NCI-H82 (cell line): Measurements from ENCODE around the gene CECR2.

ENCODE experiments used
- DNase-seq: peaks from one replicate; lab custom pipeline; 2025; lab: John Stamatoyannopoulos, UW

CECR2 gene

DNA sequence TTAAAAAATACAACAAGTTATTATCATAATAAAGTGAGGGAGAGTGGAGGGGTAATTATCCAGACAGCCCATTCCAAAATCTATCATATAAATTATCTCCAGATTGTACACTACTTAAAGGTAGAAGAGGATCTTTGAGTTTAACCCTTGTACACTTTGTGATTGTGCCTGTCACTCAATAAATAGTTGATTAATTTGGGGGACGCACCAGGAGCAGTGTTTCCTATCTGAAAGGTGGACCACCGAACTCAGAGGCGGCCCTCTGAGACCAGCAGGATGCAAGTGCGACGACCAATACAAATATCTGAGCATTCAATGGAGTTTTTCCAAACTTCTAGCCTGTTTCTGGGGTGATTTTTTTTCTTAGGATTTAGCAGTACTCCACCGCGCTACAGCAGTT is 1.1 kb upstream of the CECR2 start:
- no peak for DNase-seq

DNA sequence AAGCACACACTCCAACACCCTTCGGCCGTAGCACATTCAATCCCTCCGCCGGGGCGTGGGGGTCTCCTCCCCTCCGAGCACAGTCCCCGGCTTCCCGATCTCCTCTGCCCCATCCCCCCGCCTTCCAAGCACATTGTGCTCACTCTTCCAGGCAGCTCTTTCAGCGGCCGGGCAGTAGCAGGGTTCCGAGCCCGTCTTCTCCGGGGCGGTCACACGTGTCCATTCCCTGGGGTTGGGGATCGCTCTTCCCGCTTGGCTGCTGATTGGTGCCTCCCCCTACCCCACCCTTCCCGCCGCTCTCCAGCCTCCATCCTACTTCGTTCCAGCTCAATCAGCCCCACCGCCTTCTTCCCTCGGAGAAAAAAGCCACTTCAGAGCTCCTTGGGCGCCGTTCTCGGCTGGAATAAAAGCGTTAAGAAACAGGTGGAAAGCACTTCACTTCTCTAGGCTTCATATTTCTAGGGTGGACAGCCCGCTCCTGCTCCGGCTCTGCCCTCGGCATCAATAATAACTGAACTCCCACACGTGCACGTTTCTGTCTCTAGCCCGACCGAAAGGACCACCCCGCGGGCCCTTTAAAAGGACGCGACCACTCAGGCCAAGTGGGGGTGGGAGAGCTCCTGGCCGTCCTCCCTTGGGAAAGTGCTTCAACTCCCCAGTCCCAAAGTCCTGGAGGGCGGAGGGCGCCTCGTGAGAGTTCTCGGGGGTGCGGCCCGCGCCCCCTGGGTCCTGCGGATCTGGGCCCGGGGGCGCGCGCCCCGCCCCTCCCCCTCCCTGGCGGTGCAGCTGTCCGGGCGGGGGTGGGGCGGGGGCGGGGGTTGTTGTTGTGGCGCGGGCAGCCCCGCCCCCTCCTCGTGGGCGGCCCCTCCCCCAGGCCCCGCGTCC is 464 bp upstream of the CECR2 start:
- peak; percentile 85 for DNase-seq

DNA sequence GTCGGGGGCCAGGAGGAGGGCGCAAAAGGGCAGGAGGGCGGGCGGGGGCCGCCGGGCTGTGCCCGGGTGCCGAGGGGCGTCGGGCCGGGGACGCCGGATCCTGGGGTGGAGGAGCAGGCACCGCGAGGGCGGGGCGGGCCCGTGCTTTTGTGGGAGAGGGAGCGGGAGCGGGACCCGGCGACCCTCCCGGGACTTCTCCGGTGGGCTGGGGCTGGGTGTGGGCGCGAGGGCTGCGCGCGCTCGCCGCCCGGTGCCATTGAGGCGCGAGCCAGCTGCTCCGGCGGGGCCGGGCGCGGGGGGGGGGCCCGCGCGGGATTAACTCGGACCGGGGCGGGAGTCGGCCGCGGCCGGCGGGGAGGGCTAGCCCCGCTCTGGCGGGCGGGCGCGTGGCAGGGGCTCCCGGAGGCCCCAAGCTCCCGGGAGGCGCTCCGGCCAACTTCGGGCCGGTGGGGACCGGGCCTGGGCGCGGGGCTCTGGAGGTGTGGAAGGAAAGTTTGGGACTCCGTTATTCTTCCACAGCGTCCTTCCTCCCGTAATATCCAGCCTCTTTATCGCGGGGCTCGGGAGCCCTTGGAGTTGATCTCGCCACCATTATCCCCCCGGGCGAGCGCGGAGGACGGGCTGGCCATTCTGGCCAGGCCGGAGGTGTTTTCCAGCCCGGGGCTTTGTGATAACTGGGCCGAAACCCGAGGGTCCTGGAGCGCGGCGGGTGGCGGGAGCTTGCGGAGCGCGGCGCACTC is 936 bp downstream of the CECR2 start:
- DNase-seq, result peak; percentile 49

DNA sequence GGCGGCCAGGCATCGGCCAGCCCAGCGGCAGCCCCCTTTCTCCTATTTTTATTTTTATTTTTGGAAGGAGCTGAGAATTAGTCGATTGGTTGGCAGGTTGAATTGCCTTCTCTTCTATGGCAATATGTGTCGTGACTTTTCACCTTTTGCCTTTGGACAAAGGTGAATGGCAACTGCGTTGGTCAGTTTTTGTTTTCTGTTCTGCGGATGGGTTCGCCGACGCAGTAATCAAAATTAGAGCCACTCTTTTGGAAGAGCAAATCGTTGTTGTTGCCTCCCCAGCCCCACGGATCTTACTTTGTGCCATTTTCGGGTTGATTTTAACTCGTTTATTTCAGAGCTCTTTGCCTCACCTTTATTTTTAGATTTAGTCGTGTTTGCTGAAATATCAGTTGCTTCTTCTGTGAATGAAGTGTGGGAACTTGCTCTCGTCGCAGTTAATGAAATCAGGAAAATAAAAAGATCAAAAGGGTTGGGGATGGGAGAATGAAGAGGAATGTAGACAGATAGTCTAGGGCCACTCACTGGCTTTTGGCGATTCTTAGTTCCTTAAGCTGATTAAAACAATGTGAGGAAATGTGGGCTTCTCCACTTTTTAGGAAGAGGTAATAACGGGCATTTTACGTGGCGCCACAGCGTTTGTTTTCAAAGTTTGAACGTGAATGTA is 1.6 kb downstream of the CECR2 start:
- peak; percentile 23 for DNase-seq

DNA sequence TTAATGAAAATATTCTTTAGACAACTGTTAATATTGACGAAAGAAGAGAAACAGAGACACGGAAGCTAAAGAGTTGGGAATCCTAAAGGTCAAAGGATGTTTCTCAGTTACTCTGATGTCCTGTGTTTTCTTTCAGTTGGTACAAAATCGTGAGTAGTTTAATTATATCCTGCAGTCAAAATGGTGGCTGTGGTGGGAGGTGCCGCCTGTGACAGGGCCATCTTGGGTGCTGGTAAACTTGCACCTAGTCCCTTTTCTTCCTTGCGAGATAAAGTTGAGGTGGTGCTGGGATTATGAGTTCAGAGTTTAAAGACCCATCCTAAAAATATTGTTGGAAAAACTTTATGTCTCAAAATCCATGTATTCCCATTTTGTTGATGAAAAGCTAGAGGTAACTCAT is 2.2 kb downstream of the CECR2 start:
- DNase-seq, result no peak

DNA sequence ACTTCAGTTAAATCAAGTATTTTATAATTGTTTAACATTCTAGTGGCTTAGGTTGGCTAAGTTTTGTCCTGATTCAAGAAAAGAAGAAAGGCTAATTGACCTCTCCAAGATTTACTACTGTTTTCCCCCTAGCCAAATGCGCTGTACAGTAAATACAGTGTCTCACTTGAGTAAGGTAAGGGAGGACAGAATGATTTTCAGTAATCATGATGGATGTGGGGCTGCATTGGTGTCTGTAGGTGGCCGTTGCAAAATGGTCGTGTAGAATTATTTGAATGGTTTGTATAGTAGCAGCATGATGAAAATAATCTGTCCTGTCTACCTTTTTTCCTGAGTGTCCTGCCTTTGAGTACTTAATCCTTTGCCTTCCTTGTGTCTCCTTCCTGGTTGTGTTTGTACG is 4.6 kb downstream of the CECR2 start:
- no peak for DNase-seq

DNA sequence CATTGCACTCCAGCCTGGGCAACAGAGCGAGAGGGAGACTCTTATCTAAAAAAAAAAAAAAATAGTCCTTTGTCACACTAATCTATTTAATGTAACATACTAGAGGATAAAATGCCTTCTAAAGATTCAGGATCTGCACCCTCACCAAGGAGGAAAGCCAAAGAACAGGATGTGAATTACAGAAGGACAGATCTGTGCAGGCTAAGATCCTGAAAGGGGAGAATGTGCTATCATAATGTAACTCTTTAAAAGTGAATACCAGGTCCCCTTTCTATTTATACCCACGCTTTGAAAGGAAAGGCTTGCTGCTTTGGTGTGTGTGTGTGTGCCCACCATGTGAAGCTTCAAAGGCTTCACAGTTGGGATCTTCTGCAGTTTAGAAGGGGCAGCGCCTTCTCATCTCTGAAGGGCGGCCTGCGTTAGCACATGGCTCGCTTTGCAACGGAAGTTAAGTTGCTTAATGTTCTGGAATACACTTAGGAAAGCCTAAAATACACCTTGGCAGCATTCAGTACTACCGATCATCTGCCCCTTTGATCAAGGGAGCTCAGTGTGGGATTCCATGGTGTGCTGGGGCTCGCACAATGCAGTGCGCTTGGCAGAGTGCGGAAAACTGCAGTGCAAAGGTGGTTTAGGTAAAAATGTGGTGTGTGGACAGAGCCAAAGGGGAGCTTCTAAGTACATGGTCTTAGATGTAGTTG is 6.8 kb downstream of the CECR2 start:
- DNase-seq, result no peak

DNA sequence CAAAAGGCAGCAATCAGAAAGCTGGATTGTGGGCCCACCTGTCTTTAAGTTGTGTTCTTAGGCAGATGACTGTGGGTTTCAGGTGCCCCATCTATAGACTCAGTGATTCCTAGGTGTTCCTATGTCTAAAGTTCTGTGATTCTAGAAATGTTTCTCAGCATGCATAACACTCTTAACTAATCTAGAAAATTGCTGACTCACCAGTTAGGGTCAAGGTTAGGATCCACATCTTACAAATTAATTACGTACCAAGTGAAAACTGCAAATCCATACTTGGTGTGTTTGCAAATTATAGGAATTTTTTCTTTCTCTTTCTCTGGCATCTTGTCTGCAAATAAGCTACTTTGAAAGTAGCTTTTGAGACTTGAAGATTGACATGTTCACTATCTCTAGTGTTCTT is 7.7 kb downstream of the CECR2 start:
- no peak for DNase-seq

DNA sequence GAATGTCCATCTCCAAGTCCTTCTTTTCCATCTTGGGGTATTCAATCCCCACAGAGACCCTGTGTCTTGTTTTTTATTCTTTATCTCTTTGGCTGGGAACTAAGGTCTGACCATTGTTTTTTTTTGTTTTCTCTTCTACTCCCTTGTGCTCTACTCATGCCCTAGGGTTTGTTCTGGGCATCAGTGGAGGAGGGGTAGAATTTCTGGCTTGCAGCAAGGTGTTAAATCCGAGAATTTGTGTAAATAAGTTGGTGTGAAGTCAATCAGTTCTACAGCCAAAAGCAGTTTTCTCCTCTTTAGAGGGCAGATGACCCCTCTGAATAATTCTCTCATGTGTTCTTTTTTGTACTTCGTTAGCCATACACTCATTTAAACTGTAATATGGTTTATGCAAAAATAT is 10.7 kb downstream of the CECR2 start:
- no peak for DNase-seq

DNA sequence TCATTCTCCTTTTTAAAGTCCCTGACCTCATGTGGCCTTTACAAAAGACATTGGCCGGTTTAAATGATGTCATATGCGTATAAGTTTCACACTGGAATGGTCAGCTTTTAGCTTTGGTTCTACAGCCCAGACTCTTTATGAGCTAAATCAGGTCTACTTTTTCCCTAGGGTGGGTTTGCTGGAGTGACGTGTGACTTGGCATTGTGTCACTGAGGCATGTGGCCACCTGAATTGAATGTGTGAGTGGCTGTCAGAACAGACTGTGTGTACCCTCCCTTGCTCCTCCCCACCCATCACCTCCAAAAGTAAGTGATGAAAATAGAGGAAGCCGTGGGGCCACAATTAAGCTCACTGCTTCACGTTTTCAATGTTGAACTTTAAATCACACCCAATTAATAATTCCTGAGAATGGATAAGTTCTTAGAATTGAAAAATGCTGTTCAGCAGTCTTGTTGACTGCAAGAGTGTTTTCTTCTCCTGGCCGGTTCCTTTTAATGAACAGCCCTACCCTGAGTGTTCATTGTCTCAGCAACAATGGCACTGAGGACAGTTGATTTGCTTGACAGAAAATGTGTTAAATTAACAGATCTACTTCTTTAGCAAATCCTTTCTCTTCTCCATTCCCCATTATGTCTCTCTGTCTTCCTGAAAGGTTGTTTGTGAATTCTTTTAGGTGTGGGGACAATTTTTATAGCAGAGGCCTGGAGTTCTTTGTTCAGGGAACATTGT is 11.3 kb downstream of the CECR2 start:
- DNase-seq, result no peak

DNA sequence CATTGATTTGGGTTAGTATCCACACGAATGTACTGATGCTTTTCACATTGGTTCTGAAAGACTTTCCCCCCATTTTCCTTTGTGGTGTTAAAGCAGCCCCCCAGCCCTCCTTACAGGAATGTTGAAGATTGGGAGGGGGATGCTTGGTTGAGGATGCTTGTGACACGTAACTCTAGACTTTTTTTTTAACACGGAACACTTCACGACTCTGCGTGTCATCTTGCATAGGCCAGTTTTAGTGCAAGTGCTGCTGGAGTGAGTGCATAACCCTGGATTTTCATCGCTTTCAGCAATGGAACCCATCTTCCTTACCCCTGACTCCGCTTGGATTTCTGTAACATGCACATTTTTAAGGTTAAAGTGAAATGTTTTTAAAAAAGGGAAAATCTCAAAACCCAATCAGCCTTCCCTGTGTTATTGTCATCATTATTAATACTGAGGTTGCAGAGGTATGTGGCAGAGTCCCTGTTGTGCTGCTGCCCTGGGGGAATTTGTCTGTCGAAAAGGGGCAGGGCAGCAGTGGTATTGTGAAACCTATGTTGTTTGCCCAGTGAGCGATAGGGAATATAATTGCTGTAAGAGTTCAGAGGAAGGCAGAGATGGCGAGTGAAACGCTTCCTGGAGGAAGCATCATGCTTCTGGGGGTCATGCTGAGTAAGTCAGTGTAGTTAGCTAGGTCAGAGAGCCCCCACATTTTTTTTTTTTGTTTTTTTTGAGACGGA is 12.1 kb downstream of the CECR2 start:
- no peak for DNase-seq

DNA sequence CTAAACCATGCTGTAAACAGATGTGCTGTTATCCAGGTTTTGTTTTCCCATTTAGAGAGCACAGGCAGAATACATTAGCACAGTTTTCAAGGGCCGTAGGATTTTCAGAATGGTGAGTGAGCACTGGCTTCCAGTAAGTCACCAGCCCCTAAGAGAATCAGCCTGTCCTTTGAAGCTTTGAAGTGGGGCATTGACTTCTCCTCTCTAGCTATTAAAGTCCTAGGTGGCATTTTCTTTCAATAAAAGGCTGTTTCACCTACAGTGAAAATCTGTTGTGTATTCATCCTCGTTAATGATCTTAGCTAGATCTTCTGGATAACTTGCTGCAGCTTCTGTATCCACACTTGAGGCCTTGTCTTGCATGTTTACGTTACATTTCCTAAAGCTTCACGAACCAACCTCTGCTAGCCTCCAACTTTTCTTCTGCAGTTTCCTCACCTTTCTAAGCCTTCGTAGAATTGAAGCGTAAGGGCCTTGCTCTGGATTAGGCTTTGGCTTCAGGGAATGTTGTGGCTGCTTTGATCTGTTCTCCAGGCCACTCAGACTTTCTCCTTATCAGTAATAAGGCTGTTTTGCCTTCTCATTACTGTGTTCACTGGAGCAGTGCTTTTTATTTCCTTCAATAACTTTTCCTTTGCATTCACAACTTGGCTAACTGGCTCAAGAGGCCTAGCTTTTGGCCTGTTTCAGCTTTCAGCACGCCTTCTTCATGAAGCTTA is 15.5 kb downstream of the CECR2 start:
- DNase-seq, result no peak

DNA sequence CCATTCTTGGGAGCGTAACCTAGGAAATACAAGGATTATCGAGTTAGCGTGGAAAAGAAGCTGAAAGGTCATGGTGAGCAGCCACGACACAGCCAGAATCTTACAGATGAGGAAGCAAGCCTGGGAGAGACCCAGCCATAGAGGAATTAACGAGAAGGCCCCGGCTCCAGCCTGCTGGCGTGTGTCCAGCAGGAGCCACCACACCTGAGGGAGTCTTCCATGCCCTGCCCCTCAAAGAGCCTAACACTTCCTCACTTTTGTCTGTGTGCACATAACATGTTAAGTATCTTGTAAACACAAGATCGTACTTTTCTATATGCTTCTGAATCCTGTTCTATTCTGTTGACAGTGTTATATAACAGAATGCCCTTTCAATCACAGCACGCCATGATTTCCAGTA is 18.1 kb downstream of the CECR2 start:
- DNase-seq, result no peak

DNA sequence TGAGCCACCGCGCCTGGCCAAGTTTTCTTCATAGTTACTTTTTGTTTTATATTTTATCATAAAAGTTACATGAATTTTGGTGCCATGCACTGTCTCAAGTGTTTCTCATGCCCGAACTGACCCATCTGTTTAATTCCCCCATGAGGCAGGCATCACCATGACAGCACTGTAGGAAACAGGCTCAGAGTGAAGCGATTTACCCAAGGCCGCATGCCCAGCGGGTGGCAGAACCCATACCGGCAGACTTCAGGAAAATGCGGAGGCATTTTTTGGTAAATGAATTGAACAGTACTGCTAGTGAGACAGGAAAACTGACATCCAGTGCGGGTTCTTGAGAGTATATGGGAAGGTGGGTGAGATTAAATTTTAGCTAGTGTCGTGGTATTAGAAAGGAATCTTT is 19.0 kb downstream of the CECR2 start:
- no peak for DNase-seq

DNA sequence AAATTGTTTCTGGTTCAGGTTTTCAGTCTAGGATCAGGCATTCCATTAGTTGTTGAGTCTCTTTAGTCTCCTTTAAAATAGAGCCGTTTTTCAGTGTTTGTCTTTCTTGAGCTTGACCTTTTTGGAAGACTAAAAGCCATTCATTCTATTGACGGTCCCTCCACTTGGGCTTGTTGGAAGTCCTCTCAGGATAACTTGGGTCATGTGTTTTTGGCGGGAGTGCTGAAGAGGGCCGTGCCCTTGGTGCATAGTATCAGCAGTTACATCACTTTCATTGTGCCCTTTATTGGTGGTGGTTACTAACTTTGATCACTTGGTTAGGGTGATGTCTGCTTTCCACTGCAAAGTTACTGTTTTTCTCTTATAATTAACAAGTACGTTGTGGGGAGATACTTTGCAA is 20.8 kb downstream of the CECR2 start:
- no peak for DNase-seq

DNA sequence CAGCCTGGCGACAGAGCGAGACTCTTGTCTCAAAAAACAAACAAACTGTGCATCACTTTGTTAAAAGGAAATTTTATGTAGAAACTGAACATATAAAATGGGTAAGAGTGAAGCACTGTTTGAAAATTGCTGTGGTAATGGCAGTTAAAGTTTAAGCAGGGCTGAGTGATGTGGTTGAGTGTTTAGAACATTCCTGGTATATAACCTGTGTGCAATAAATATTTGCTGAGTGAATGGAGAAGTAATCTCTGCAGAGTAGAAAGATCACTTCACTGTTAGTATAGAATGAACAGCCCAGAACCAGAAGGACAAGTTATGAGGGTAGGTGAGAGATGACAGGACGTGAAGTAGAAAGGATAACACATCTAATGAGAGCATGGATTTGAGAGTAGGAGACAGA is 27.3 kb downstream of the CECR2 start:
- no peak for DNase-seq

DNA sequence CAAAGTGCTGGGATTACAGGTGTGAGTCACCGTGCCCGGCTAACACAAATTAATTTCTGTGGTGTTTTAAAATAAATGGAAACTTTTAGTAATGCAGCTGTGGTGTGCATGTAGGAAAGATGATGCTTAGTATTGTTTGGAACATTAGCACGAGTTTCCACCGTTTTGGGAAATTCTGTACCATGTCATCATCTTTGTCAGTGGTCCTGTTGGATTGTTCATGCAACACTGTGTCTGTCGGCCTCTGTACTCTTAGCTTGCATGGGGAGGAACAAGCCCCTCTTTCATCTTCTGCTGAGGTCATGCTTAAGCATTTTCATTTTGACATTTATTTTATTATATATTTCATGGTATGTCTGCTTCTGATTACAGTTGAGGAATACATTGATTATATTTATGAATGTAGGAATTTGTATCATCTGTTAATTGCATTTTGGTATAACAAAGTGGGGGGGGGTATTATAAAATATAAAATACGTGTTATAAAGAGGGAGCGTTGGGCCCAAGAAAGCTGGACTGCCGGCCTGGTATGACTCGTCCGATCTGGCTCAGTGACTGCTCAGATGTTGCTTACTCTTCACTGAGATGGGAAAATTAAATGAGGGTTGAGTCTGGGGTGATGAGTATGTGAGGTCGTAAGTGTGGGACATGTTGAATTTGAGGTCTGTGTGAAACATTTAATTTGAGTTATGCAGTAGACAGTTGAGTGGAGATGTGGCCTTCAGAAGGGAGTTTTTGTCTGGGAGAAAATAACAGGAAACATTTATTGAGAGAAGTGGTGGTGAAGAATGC is 28.7 kb downstream of the CECR2 start:
- no peak for DNase-seq

DNA sequence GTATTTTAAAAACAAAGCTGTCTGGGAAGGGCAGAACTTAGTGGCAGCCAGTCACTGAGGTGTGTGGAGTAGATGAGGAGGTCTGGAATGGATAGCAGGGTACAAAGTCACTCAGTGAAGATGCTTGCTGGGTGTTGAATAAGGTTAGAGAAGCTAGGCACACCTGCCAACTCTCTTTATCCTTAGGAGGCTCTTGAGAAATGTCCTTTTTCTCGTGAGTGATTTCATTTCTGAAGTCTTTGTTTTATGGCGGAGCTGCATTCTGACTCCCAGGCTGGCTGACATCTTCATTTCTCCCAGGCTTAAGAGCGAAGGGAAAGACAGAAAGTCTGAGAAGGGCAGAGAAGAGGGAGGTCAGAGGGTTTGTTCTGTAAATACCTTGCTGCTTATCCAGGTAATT is 31.0 kb downstream of the CECR2 start:
- no peak for DNase-seq

DNA sequence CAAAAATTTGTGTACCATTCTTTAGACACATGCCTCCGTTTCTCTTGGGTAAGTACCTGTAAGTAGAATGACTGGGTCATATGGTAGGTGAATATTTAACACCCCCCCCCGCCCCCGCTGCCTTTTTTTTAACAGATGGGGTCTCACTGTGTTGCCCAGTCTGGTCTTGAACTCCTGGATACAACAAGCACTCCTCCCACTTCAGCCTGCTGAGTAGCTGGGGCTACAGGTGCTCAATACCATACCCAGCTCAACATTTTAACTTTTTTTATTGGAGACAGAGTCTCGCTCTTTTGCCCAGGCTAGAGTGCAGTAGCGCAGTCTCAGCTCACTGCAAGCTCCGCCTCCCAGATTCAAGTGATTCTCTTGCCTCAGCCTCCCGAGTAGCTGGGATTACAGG is 32.5 kb downstream of the CECR2 start:
- DNase-seq, result no peak

DNA sequence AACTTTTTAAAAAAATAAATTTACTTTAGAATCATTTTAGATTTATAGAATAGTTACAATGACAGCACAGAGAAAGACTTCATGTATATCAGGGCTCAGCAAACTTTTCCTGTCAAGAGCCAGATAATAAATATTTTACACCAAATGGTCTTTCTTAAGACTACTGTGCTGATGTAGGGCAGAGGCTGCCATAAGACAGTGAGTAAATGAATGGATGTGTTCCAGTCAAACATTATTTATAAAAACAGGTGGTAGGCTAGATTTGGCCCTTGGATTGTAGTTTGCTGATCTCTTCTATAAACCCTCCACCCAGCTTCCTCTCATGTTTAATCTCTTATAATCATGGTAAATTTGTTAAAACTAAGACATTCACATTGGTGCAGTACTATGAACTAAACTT is 33.0 kb downstream of the CECR2 start:
- no peak for DNase-seq
